Measurements from ENCODE around the gene STK36. TPM values are rescaled to one million over a fixed set of nuclear protein-coding genes. Genes with fewer than 3 reads are reported as not detected.

Gene STK36
- total and polyA plus RNA-seq, 10 of the 15 experiments (the other 5 are each of a cell fraction or from before 2014, with no cell fraction given): 4.0 to 22.8 (median 16.7) TPM

DNA sequence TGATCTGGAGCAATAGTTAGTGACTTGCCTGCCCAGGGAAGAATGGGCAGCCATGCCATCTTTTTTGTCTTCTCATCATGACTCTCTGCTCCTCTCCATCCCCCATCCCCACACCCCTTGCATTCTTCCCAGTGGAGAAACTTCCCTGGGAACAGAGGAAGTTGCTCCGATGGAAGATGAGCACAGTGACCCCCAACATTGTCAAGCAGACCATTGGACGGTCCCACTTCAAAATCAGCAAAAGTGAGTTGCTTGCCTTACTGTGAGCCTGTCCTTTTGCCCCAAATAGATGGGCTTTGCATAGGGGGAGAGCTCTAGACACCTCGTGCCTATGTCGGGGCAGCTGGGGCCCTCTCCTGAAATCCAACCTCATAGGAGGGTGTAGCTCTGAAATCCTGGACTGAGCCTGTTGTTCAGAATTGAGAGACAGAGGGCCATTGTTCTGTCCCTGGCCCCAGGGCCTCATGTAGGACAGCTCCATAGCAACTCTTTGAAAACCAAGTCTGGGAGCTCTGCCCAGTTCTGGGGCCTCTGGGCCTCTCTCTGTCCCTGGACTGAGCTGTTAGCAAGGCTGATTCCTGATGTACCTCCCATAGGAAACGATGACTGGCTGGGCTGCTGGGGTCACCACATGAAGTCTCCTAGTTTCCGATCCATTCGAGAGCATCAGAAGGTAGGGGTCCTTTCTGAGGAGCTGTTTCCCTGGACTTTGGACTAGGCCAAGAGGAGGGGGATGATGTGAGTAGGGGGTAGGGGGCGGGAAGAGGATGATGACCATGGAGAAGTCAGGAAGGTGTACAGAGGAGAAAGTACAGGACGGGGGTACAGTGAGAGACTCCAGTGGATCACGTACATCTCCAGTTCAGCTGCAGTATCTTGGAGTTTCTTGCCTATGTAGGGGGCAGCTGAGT is 73.9 kb downstream of the STK36 start:
- H3K4me1 ChIP-seq (ENCODE audit: control insufficient read depth, insufficient read depth, low read length): peaks cover 29% of the 10 kb centered on the region
- FAIRE-seq: no peak
- no peak overlapping the region for H3K4me3 ChIP-seq
- in situ Hi-C loops (cut with MboI) (no loop called here), intact Hi-C loops (cut with micrococcal nuclease; ENCODE audit: unreplicated experiment) (no loop called here)
- H2AFZ ChIP-seq (ENCODE audit: control insufficient read depth, low read depth, low read length): no peak overlapping the region
- H3K36me3 ChIP-seq (ENCODE audit: control insufficient read depth in 2 of 2, insufficient read depth in 2 of 2, low read length in 1 of 2): peaks cover 21 to 30% of the 10 kb centered on the region in 2 experiments
- ChIA-PET RAD21 (ENCODE audit: unreplicated experiment) (no interaction called here), POLR2A (interaction anchor here (1.0 kb wide), 1 partner anchor 11 kb away, joined by 3 read pairs; no protein-coding TSS in a partner anchor), CTCF (interaction anchor here (1.3 kb wide), 1 partner anchor 102 kb away, joined by 4 read pairs; no protein-coding TSS in a partner anchor), SMC1A (ENCODE audit: uncharacterized antibody, unreplicated experiment) (interaction anchor here (0.5 to 1.1 kb wide), 2 partner anchors 14 to 97 kb away, joined by 4 to 7 read pairs; no protein-coding TSS in a partner anchor)
- TF ChIP-seq, protein P1, sequence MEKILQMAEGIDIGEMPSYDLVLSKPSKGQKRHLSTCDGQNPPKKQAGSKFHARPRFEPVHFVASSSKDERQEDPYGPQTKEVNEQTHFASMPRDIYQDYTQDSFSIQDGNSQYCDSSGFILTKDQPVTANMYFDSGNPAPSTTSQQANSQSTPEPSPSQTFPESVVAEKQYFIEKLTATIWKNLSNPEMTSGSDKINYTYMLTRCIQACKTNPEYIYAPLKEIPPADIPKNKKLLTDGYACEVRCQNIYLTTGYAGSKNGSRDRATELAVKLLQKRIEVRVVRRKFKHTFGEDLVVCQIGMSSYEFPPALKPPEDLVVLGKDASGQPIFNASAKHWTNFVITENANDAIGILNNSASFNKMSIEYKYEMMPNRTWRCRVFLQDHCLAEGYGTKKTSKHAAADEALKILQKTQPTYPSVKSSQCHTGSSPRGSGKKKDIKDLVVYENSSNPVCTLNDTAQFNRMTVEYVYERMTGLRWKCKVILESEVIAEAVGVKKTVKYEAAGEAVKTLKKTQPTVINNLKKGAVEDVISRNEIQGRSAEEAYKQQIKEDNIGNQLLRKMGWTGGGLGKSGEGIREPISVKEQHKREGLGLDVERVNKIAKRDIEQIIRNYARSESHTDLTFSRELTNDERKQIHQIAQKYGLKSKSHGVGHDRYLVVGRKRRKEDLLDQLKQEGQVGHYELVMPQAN (conservative IDR thresholded peaks at IDR 0.05): no peak
- TF ChIP-seq ZBED1 (IDR thresholded peaks at IDR 0.05; ENCODE audit: borderline replicate concordance) (no peak), CBX3 (IDR thresholded peaks at IDR 0.05; ENCODE audit: borderline replicate concordance, low read depth) (no peak), PAX5 (IDR thresholded peaks at IDR 0.05; ENCODE audit: borderline replicate concordance, low read depth, low read length) (no peak), KAT2A (conservative IDR thresholded peaks at IDR 0.05; ENCODE audit: control insufficient read depth, low read depth, low read length) (no peak), MLLT1 (IDR thresholded peaks at IDR 0.05) (no peak)
- TF ChIP-seq, protein P2, sequence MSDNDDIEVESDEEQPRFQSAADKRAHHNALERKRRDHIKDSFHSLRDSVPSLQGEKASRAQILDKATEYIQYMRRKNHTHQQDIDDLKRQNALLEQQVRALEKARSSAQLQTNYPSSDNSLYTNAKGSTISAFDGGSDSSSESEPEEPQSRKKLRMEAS (IDR thresholded peaks at IDR 0.05; ENCODE audit: low read depth, low read length): no peak
- H3K79me2 ChIP-seq (ENCODE audit: control insufficient read depth, insufficient read depth, low read length): no peaks in the 10 kb centered on the region
- H3K27me3 ChIP-seq (replicated peaks in 1 of 2; ENCODE audit: control insufficient read depth in 2 of 2, insufficient read depth in 2 of 2, low read length in 1 of 2): no peaks in the 10 kb centered on the region
- no TSS peak for BruUV-seq (replicated peaks)
- no peak overlapping the region for H3K9ac ChIP-seq (ENCODE audit: control insufficient read depth, insufficient read depth, low read length)
- H4K20me1 ChIP-seq (ENCODE audit: control insufficient read depth, insufficient read depth): no peaks in the 10 kb centered on the region
- ATAC-seq: no peak
- peak overlapping the region; percentile 37 for H3K27ac ChIP-seq (ENCODE audit: control insufficient read depth, insufficient read depth)
- no peak overlapping the region for H3K4me2 ChIP-seq (ENCODE audit: control insufficient read depth, insufficient read depth)
- H3K9me3 ChIP-seq (replicated peaks; ENCODE audit: control insufficient read depth, insufficient read depth, low read length): no peaks in the 10 kb centered on the region
- WGBS (ENCODE audit: insufficient coverage, insufficient replicate concordance, low lambda C conversion rate, missing lambda C conversion rate): 90% methylated on average over 10 of the region's 10 CpGs
- DNase-seq (ENCODE audit: low read depth, low spot score): no peak
